Stimulated activated CD4-positive, alpha-beta T cell treated with anti-CD3 and anti-CD28 coated beads, Interleukin-12 subunit alpha, Interleukin-12 subunit beta, amount 100 ng/mL, for 24 hours (primary cell): ENCODE data around the gene DESI2.
"Not testable (repeated sequence)": the region's sequence is repeated elsewhere in the genome, so short reads cannot be mapped to it uniquely, and the experiment has no call there.

Experiments used
- DNase-seq, 2 experiments: peaks; one replicate each; pipeline ENCODE4 v3.0.0-alpha.2; 2020; ENCODE audit warnings: low read depth in 2 of 2

The DESI2 gene

GRCh38 chr1:244654108-244655038 is 1.4 kb downstream of the DESI2 start:
- DNase-seq = no peak

GRCh38 chr1:244655186-244655585 is 2.3 kb downstream of the DESI2 start:
- no peak for DNase-seq

- DNase-seq = no peak
Measured at GRCh38 chr1:244657421-244657820, 4.5 kb downstream of the DESI2 start.

GRCh38 chr1:244659694-244660093 is 6.8 kb downstream of the DESI2 start:
- no peak for DNase-seq

- DNase-seq = no peak
Measured at GRCh38 chr1:244660595-244660994, 7.7 kb downstream of the DESI2 start.

- DNase-seq = not testable (repeated sequence)
Measured at GRCh38 chr1:244661569-244662312, 8.8 kb downstream of the DESI2 start.

GRCh38 chr1:244662599-244662998 is 9.7 kb downstream of the DESI2 start:
- no peak for DNase-seq

- no peak for DNase-seq
Measured at GRCh38 chr1:244664353-244664752, 11.4 kb downstream of the DESI2 start.

- no peak for DNase-seq
Measured at GRCh38 chr1:244665771-244666217, 12.9 kb downstream of the DESI2 start.

- DNase-seq = not testable (repeated sequence)
Measured at GRCh38 chr1:244666672-244667418, 13.9 kb downstream of the DESI2 start.

GRCh38 chr1:244667797-244668196 is 14.9 kb downstream of the DESI2 start:
- DNase-seq = no peak

- no peak for DNase-seq
Measured at GRCh38 chr1:244672946-244673682, 20.2 kb downstream of the DESI2 start.

GRCh38 chr1:244674446-244674845 is 21.5 kb downstream of the DESI2 start:
- no peak for DNase-seq

- DNase-seq = no peak
Measured at GRCh38 chr1:244675167-244675566, 22.2 kb downstream of the DESI2 start.

GRCh38 chr1:244678697-244679096 is 25.8 kb downstream of the DESI2 start:
- DNase-seq = no peak

GRCh38 chr1:244680667-244681066 is 27.7 kb downstream of the DESI2 start:
- no peak for DNase-seq

GRCh38 chr1:244682087-244682486 is 29.2 kb downstream of the DESI2 start:
- DNase-seq = not testable (repeated sequence)

- DNase-seq = no peak
Measured at GRCh38 chr1:244695937-244696336, 43.0 kb downstream of the DESI2 start.

GRCh38 chr1:244699741-244700140 is 46.8 kb downstream of the DESI2 start:
- no peak for DNase-seq

GRCh38 chr1:244700808-244701207 is 47.9 kb downstream of the DESI2 start:
- DNase-seq = no peak

GRCh38 chr1:244702620-244703019 is 49.7 kb downstream of the DESI2 start:
- DNase-seq = no peak
